Measurements from ENCODE around the gene FGF5. TPM values are rescaled to one million over a fixed set of nuclear protein-coding genes. Genes with fewer than 3 reads are reported as not detected.

FGF5 gene
- total RNA-seq, 1 donor, result 55.9 TPM

GRCh38 chr4:80268081-80268823, 1.8 kb downstream of the FGF5 start:
- DNase-seq (ENCODE audit: low read depth), result peak; percentile 57
- H3K4me3 ChIP-seq (ENCODE audit: low read depth, low read length), result peak overlapping the region; percentile 77
- no peak for TF ChIP-seq CTCF (IDR thresholded peaks at IDR 0.05; ENCODE audit: insufficient read depth, low read length)

GRCh38 chr4:80268936-80269335, 2.5 kb downstream of the FGF5 start:
- peak overlapping the region; percentile 77 for H3K4me3 ChIP-seq (ENCODE audit: low read depth, low read length)
- DNase-seq (ENCODE audit: low read depth), result peak; percentile 29
- TF ChIP-seq CTCF (IDR thresholded peaks at IDR 0.05; ENCODE audit: insufficient read depth, low read length), result no peak

- no peak for DNase-seq (ENCODE audit: low read depth)
- TF ChIP-seq CTCF (IDR thresholded peaks at IDR 0.05; ENCODE audit: insufficient read depth, low read length), result no peak
- no peak overlapping the region for H3K4me3 ChIP-seq (ENCODE audit: low read depth, low read length)
Measured at GRCh38 chr4:80270321-80270720, 3.9 kb downstream of the FGF5 start.

GRCh38 chr4:80270868-80271267, 4.4 kb downstream of the FGF5 start:
- H3K4me3 ChIP-seq (ENCODE audit: low read depth, low read length), result no peak overlapping the region
- no peak for TF ChIP-seq CTCF (IDR thresholded peaks at IDR 0.05; ENCODE audit: insufficient read depth, low read length)
- no peak for DNase-seq (ENCODE audit: low read depth)

GRCh38 chr4:80271801-80272200, 5.3 kb downstream of the FGF5 start:
- peak; percentile 53 for DNase-seq (ENCODE audit: low read depth)
- H3K4me3 ChIP-seq (ENCODE audit: low read depth, low read length), result no peak overlapping the region

GRCh38 chr4:80276931-80277330, 10.5 kb downstream of the FGF5 start:
- H3K4me3 ChIP-seq (ENCODE audit: low read depth, low read length), result no peak overlapping the region
- DNase-seq (ENCODE audit: low read depth), result peak; percentile 54
- no peak for TF ChIP-seq CTCF (IDR thresholded peaks at IDR 0.05; ENCODE audit: insufficient read depth, low read length)

More at GRCh38 chr4:80271801-80272200, 5.3 kb downstream of the FGF5 start:
- TF ChIP-seq CTCF (IDR thresholded peaks at IDR 0.05; ENCODE audit: insufficient read depth, low read length), result no peak

GRCh38 chr4:80279751-80280150, 13.3 kb downstream of the FGF5 start:
- no peak for TF ChIP-seq CTCF (IDR thresholded peaks at IDR 0.05; ENCODE audit: insufficient read depth, low read length)
- H3K4me3 ChIP-seq (ENCODE audit: low read depth, low read length), result no peak overlapping the region
- DNase-seq (ENCODE audit: low read depth), result no peak

All from fibroblast of the aortic adventitia (primary cell).